ENCODE results near the gene MYBPC1.

The MYBPC1 gene

GRCh38 chr12:101698800-101699347, 104.1 kb downstream of the MYBPC1 start:
- no peak for DNase-seq
- Histone ChIP-seq H3K4me1 (ENCODE audit: control insufficient read depth, insufficient read depth, low read length, poor library complexity, severe bottlenecking) (no peaks in the 10 kb centered on the region), H3K27me3 (replicated peaks; ENCODE audit: control insufficient read depth, insufficient read depth, low read length, poor library complexity, severe bottlenecking) (no peaks in the 10 kb centered on the region), H3K36me3 (ENCODE audit: control insufficient read depth, insufficient read depth, low read length) (no peaks in the 10 kb centered on the region), H3K9me3 (ENCODE audit: control insufficient read depth, low read length) (no peaks in the 10 kb centered on the region), H3K27ac (ENCODE audit: insufficient read depth, low read length, poor library complexity, severe bottlenecking) (no peak overlapping the region), H3K4me3 (ENCODE audit: insufficient read depth, low read depth, low read length, poor library complexity, severe bottlenecking) (peak overlapping the region; percentile 91)

DNA sequence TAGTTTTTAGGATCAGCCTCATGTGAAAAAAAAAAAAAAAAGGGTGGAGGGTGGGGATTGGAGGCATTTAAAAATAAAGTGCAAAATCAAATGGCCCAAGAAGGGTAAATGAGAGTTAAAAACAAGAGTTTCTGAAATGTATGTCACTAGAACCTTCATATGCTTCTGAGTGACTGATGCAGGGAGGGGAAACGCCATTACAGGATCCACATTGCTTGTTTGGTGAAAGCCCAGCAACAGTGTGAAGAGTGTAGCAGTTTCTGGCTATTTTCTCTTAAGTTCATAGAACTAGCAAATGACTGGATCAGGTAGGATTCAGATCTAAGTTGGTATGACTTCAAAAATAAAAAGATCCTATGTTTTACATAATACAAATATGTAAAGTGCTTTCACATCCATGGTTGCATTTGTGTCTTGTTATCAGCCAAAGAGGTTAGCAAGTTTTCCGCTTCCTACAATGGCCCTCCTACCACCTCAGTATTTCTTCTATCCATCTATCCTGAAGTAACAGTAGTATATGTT, 105.6 kb downstream of the MYBPC1 start:
- no peak overlapping the region for H3K27ac ChIP-seq (ENCODE audit: insufficient read depth, low read length, poor library complexity, severe bottlenecking)
- H3K36me3 ChIP-seq (ENCODE audit: control insufficient read depth, insufficient read depth, low read length), result no peaks in the 10 kb centered on the region
- H3K4me3 ChIP-seq (ENCODE audit: insufficient read depth, low read depth, low read length, poor library complexity, severe bottlenecking), result no peak overlapping the region
- H3K9me3 ChIP-seq (ENCODE audit: control insufficient read depth, low read length), result no peaks in the 10 kb centered on the region
- DNase-seq, result no peak
- H3K27me3 ChIP-seq (replicated peaks; ENCODE audit: control insufficient read depth, insufficient read depth, low read length, poor library complexity, severe bottlenecking), result no peaks in the 10 kb centered on the region
- H3K4me1 ChIP-seq (ENCODE audit: control insufficient read depth, insufficient read depth, low read length, poor library complexity, severe bottlenecking), result no peaks in the 10 kb centered on the region

DNA sequence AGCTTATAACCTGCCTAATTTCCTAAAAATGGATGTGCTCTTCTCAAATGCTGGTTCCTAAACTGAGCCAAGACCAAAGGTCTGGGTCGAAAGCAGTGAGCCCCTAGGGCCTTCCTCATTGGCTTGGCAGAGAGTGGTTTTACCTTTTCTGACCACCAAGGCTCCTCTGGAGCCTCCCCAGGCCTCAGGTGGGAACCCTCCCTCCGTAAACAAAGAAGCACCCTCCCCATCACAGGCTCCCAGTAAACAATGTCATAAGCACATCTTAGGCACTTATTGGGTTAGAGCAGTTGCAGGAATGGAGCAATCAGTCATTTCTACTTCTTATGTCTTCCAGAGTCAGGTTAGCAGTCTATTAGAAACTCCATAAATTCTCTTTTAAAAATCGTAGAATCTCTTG, 108.7 kb downstream of the MYBPC1 start:
- no peak overlapping the region for H3K4me3 ChIP-seq (ENCODE audit: insufficient read depth, low read depth, low read length, poor library complexity, severe bottlenecking)
- H3K9me3 ChIP-seq (ENCODE audit: control insufficient read depth, low read length), result no peaks in the 10 kb centered on the region
- no peak for DNase-seq
- H3K36me3 ChIP-seq (ENCODE audit: control insufficient read depth, insufficient read depth, low read length), result no peaks in the 10 kb centered on the region
- H3K27me3 ChIP-seq (replicated peaks; ENCODE audit: control insufficient read depth, insufficient read depth, low read length, poor library complexity, severe bottlenecking), result no peaks in the 10 kb centered on the region
- no peaks in the 10 kb centered on the region for H3K4me1 ChIP-seq (ENCODE audit: control insufficient read depth, insufficient read depth, low read length, poor library complexity, severe bottlenecking)
- no peak overlapping the region for H3K27ac ChIP-seq (ENCODE audit: insufficient read depth, low read length, poor library complexity, severe bottlenecking)

- Histone ChIP-seq H3K4me3 (ENCODE audit: insufficient read depth, low read depth, low read length, poor library complexity, severe bottlenecking) (no peak overlapping the region), H3K36me3 (ENCODE audit: control insufficient read depth, insufficient read depth, low read length) (no peaks in the 10 kb centered on the region), H3K27ac (ENCODE audit: insufficient read depth, low read length, poor library complexity, severe bottlenecking) (no peak overlapping the region), H3K27me3 (replicated peaks; ENCODE audit: control insufficient read depth, insufficient read depth, low read length, poor library complexity, severe bottlenecking) (no peaks in the 10 kb centered on the region), H3K9me3 (ENCODE audit: control insufficient read depth, low read length) (no peaks in the 10 kb centered on the region), H3K4me1 (ENCODE audit: control insufficient read depth, insufficient read depth, low read length, poor library complexity, severe bottlenecking) (no peaks in the 10 kb centered on the region)
- DNase-seq, result no peak
Measured at GRCh38 chr12:101706403-101706802, 111.6 kb downstream of the MYBPC1 start.

GRCh38 chr12:101707131-101707782, 112.5 kb downstream of the MYBPC1 start:
- Histone ChIP-seq H3K4me1 (ENCODE audit: control insufficient read depth, insufficient read depth, low read length, poor library complexity, severe bottlenecking) (no peaks in the 10 kb centered on the region), H3K27me3 (replicated peaks; ENCODE audit: control insufficient read depth, insufficient read depth, low read length, poor library complexity, severe bottlenecking) (no peaks in the 10 kb centered on the region), H3K4me3 (ENCODE audit: insufficient read depth, low read depth, low read length, poor library complexity, severe bottlenecking) (no peak overlapping the region), H3K27ac (ENCODE audit: insufficient read depth, low read length, poor library complexity, severe bottlenecking) (no peak overlapping the region), H3K36me3 (ENCODE audit: control insufficient read depth, insufficient read depth, low read length) (no peaks in the 10 kb centered on the region), H3K9me3 (ENCODE audit: control insufficient read depth, low read length) (no peaks in the 10 kb centered on the region)
- no peak for DNase-seq

GRCh38 chr12:101710288-101710687, 115.5 kb downstream of the MYBPC1 start:
- Histone ChIP-seq H3K4me1 (ENCODE audit: control insufficient read depth, insufficient read depth, low read length, poor library complexity, severe bottlenecking) (no peaks in the 10 kb centered on the region), H3K36me3 (ENCODE audit: control insufficient read depth, insufficient read depth, low read length) (no peaks in the 10 kb centered on the region), H3K9me3 (ENCODE audit: control insufficient read depth, low read length) (no peaks in the 10 kb centered on the region), H3K27ac (ENCODE audit: insufficient read depth, low read length, poor library complexity, severe bottlenecking) (no peak overlapping the region), H3K4me3 (ENCODE audit: insufficient read depth, low read depth, low read length, poor library complexity, severe bottlenecking) (no peak overlapping the region), H3K27me3 (replicated peaks; ENCODE audit: control insufficient read depth, insufficient read depth, low read length, poor library complexity, severe bottlenecking) (no peaks in the 10 kb centered on the region)
- DNase-seq, result no peak

GRCh38 chr12:101713059-101713682, 118.4 kb downstream of the MYBPC1 start:
- Histone ChIP-seq H3K4me3 (ENCODE audit: insufficient read depth, low read depth, low read length, poor library complexity, severe bottlenecking) (no peak overlapping the region), H3K27ac (ENCODE audit: insufficient read depth, low read length, poor library complexity, severe bottlenecking) (no peak overlapping the region), H3K4me1 (ENCODE audit: control insufficient read depth, insufficient read depth, low read length, poor library complexity, severe bottlenecking) (no peaks in the 10 kb centered on the region), H3K27me3 (replicated peaks; ENCODE audit: control insufficient read depth, insufficient read depth, low read length, poor library complexity, severe bottlenecking) (no peaks in the 10 kb centered on the region), H3K36me3 (ENCODE audit: control insufficient read depth, insufficient read depth, low read length) (no peaks in the 10 kb centered on the region), H3K9me3 (ENCODE audit: control insufficient read depth, low read length) (no peaks in the 10 kb centered on the region)
- DNase-seq, result no peak

DNA sequence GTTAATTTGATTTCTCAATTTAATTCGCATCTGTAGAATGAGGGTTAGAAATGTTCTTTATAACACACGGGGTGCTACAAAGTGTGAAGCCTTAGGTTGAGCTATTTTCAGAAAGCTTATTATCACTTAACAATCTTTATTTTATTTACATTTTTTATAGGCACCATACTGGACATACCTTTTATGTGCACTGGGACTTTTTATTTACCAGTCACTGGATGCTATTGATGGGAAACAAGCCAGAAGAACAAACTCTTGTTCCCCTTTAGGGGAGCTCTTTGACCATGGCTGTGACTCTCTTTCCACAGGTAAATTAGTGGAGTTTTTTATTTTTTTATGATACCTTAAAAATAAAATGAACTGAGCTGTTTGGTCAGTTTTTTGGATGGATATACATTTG, 119.2 kb downstream of the MYBPC1 start:
- Histone ChIP-seq H3K27me3 (replicated peaks; ENCODE audit: control insufficient read depth, insufficient read depth, low read length, poor library complexity, severe bottlenecking) (no peaks in the 10 kb centered on the region), H3K27ac (ENCODE audit: insufficient read depth, low read length, poor library complexity, severe bottlenecking) (no peak overlapping the region), H3K4me1 (ENCODE audit: control insufficient read depth, insufficient read depth, low read length, poor library complexity, severe bottlenecking) (no peaks in the 10 kb centered on the region), H3K9me3 (ENCODE audit: control insufficient read depth, low read length) (no peaks in the 10 kb centered on the region), H3K36me3 (ENCODE audit: control insufficient read depth, insufficient read depth, low read length) (no peaks in the 10 kb centered on the region), H3K4me3 (ENCODE audit: insufficient read depth, low read depth, low read length, poor library complexity, severe bottlenecking) (no peak overlapping the region)
- no peak for DNase-seq

- H3K4me1 ChIP-seq (ENCODE audit: control insufficient read depth, insufficient read depth, low read length, poor library complexity, severe bottlenecking), result no peaks in the 10 kb centered on the region
- DNase-seq, result no peak
- no peaks in the 10 kb centered on the region for H3K9me3 ChIP-seq (ENCODE audit: control insufficient read depth, low read length)
- H3K4me3 ChIP-seq (ENCODE audit: insufficient read depth, low read depth, low read length, poor library complexity, severe bottlenecking), result no peak overlapping the region
- H3K36me3 ChIP-seq (ENCODE audit: control insufficient read depth, insufficient read depth, low read length), result no peaks in the 10 kb centered on the region
- no peaks in the 10 kb centered on the region for H3K27me3 ChIP-seq (replicated peaks; ENCODE audit: control insufficient read depth, insufficient read depth, low read length, poor library complexity, severe bottlenecking)
- no peak overlapping the region for H3K27ac ChIP-seq (ENCODE audit: insufficient read depth, low read length, poor library complexity, severe bottlenecking)
Measured at GRCh38 chr12:101714877-101715444, 120.2 kb downstream of the MYBPC1 start.

DNA sequence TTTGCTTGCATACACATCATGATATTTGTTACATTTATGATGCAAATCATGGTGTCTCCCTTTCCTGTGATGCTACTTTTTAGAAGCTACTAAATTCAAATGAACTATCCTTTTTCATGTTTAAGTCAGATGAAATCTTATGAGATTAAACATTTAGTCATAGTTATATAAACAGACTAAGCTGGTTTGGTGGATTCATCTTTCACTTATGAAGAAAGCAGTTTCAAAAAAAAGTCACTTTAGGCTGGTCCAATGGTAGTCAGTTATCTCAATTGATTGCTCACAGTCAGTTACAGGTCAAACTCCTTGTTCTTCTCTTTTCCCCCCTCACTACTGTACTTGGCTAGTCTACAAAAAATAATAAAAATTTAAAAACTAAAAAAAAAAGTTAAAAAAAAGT, 124.8 kb downstream of the MYBPC1 start:
- no peak for DNase-seq
- H3K4me1 ChIP-seq (ENCODE audit: control insufficient read depth, insufficient read depth, low read length, poor library complexity, severe bottlenecking), result no peaks in the 10 kb centered on the region
- no peaks in the 10 kb centered on the region for H3K9me3 ChIP-seq (ENCODE audit: control insufficient read depth, low read length)
- H3K27ac ChIP-seq (ENCODE audit: insufficient read depth, low read length, poor library complexity, severe bottlenecking), result no peak overlapping the region
- H3K4me3 ChIP-seq (ENCODE audit: insufficient read depth, low read depth, low read length, poor library complexity, severe bottlenecking), result no peak overlapping the region
- no peaks in the 10 kb centered on the region for H3K36me3 ChIP-seq (ENCODE audit: control insufficient read depth, insufficient read depth, low read length)
- no peaks in the 10 kb centered on the region for H3K27me3 ChIP-seq (replicated peaks; ENCODE audit: control insufficient read depth, insufficient read depth, low read length, poor library complexity, severe bottlenecking)

Data from effector memory CD4-positive, alpha-beta T cell (primary cell).